Left renal pelvis (tissue), 4 donors: Measurements from ENCODE around the gene FBXO2. TPM values are rescaled to one million over a fixed set of nuclear protein-coding genes. Genes with fewer than 3 reads are reported as not detected.
"Not testable (repeated sequence)": the region's sequence is repeated elsewhere in the genome, so short reads cannot be mapped to it uniquely, and the experiment has no call there.

Experiments used
- DNase-seq, 4 donors: peaks; one replicate each; pipeline ENCODE4 v3.0.0-alpha.2; 2013; ENCODE audit warnings: low read depth in 4 of 4, low spot score in 3 of 4
- polyA plus RNA-seq, 4 donors: library from polyadenylated mRNA; unstranded; fragments of 120-200 nt; gene quantifications; one replicate each; pipeline ENCODE4 v1.2.1, GENCODE V29; 2013; ENCODE audit not compliant: insufficient read length in 4 of 4

FBXO2 gene
- polyA plus RNA-seq, 4 donors = 0.30 to 1.8 (median 1.1) TPM

GRCh38 chr1:11638121-11638520, 16.1 kb downstream of the FBXO2 start:
- DNase-seq = no peak

- no peak for DNase-seq
Observed at GRCh38 chr1:11634365-11635192, 19.6 kb downstream of the FBXO2 start.

DNA sequence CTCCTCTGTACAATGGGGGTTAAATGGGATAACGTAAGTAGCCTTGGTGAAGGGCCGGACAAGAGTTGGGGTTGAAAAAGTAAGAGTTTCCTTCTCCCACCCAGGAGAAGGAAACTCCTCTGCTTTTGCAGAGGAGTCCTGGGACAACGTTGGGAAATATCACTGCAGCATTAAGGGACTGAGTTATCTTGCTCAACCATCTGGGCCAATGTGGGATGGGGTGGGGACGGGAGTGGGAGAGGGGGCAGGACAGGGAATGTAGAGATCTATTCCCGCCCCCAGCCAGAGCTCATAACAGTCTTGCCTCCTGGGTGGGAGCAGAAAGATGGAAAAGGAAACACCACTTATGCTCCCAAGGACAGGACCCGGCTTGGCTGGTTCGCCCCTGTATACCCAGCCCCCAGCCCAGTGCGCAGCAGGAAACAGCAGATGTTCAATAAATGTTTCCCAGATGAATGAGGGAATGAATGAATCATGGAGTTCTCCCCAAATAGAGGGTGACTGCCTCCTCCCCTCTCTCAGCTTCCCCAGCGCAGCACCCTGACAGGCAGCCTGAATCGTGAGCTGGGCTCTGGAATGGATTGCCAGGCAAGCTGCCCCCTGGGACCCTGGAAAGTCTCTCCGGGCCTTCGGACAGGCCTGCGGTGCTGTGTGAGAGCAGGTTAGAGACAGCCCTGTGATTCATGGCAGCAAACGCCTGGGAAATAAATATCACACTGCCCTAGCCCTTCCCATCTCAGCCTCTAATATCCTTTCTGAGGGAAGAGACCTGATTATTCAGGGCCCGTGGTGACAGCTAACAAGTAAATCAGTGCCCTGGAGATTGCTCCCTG, 24.8 kb downstream of the FBXO2 start:
- DNase-seq = no peak

DNA sequence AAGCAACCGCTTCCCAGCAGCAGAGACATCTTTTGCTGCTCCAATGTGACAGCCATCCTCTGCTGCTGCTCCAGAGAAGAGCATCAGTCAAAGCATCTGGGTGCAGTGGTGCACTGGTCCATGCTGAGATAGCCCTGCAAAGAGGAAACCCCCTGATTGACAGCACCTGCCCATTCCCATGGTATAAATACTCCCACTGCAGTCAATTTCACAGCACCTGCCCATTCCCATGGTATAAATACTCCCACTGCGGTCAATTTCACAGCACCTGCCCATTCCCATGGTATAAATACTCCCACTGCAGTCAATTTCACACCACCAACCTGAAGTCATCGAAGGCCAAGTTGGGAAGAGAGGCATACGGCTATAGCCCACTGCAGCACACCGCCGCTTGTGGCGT, 25.5 kb downstream of the FBXO2 start:
- no peak for DNase-seq

GRCh38 chr1:11626551-11626950, 27.7 kb downstream of the FBXO2 start:
- DNase-seq = no peak

DNA sequence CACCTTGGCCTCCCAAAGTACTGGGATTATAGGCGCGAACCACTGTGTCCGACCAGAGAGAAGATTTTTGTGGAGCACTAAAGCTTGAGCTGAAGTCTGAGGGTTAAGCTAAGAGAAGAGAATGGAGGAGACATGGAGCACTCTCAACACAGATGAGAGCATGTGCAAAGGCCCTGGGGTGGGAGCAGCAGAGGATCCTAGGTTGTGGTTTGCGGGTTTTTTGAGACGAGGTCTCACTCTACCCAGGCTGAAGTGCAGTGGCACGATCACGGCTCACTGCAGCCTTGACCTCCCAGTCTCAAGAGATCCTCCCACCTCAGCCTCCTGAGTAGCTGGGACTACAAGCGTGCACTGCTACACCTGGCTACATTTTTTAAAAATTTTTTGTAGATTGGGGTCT, 30.5 kb downstream of the FBXO2 start:
- no peak for DNase-seq

- no peak for DNase-seq
Observed at GRCh38 chr1:11622398-11622797, 31.8 kb downstream of the FBXO2 start.

DNA sequence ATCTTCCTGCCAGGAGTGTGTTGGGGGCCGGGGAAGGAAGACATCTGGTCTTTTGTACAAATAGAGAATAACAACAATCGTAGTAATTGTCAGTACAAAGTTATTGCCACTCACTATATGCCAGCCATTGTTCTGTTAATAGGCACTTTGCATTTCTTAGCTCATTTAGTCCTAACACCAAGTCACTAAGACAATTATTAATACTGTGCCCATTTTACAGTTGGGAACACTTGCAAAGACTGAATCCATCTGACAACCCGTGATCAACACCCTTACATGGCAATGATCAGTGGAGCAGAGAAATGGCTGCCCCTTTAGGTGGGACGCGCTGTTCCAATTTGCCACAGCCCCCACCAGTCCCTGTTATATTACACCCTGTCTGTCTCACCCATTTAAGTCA, 33.3 kb downstream of the FBXO2 start:
- no peak for DNase-seq

DNA sequence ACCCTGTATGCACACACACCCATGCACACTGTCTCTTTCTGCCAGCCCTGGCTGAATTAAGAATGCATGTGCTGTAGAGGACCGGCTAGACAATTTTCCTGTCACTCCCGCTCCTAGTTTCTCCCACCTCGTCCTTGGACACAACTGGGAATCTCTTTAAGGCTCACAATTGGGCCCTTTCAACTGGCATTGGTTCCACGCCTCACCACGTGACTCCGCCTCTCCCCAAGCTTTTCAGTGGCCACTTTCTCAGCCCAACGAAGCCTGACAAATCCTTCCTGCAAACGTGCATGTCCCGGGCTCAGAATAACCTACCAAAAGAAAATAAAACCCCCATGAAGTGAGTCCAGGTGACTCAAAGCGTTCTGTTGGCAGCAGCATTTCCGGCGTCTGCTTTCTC, 33.8 kb downstream of the FBXO2 start:
- no peak for DNase-seq

GRCh38 chr1:11617741-11618140, 36.5 kb downstream of the FBXO2 start:
- no peak for DNase-seq

DNA sequence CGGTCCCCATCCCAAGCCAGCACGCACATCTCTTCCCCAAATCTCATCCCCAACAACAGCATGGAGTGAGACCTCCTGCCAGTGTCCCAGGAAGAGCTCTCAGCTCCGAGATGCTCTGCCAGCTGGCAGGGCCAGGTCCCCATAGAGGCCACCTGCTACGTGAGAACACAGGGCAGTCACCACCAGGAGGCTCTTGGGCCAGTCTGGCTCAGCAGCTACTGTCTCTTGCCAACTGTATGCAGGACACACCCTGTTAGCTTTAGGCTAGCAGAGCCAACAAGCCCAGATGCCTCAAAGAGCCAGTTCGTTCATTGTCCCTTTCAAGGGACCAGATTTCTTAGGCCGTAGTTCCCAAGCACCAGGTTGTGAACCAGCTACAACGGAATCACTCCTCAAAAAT, 36.9 kb downstream of the FBXO2 start:
- no peak for DNase-seq

- DNase-seq = no peak
Observed at GRCh38 chr1:11616766-11617165, 37.5 kb downstream of the FBXO2 start.

- no peak for DNase-seq
Observed at GRCh38 chr1:11615090-11615489, 39.1 kb downstream of the FBXO2 start.

GRCh38 chr1:11613347-11613746, 40.9 kb downstream of the FBXO2 start:
- DNase-seq = no peak

DNA sequence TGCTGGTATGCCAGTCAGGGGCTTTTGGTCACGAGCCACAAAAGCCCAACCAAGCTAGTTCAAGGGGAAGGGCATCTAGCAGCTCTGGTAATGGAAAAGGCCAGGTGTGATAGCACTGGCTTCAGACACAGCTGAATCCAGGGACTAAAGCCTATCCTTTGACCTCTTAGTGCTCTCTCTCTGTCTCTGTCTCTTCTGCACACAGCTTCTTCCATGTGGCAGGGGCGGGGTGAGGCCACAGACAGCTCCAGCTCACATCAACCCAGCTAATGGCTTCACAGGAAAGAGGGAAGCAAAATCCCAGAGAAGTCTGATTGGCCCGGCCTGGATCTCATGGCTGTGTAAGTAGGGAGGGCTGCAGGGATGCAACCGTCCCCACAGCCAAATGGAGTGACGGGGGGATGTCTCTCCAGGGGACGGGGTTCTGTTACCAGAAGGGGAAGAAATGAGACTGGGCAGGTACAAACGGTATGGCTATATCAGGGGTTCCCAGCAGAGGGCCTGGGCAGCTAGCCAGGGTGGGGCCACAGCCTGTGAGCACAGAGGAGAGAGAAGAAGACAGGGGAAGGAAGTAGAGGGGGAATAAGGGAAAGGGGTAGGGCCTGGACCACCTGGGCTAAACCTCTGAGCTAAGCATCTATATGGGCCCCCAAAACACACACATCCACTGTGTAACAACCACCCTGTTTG, 42.4 kb downstream of the FBXO2 start:
- DNase-seq = no peak

- DNase-seq = no peak
Observed at GRCh38 chr1:11610629-11611180, 43.5 kb downstream of the FBXO2 start.

- DNase-seq = not testable (repeated sequence)
Observed at GRCh38 chr1:11609378-11609777, 44.9 kb downstream of the FBXO2 start.

- DNase-seq = not testable (repeated sequence)
Observed at GRCh38 chr1:11608596-11609130, 45.6 kb downstream of the FBXO2 start.

DNA sequence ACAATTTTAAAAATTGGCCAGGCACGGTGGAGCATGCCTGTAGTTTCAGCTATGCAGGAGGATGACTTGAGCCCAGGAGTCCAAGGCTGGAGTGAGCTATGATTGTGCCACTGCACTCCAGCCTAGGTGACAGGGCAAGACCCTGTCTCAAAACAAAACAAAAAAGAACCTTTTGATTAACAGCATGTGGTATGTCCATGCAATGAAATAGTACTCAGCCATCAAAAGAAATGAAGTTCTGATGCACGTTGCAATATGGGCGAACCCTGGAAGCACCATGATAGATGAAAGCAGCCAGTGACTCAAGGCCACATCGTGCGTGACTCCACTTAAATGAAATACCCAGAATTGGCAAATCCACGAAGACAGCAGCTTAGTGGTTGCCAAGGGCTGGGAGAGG, 47.5 kb downstream of the FBXO2 start:
- DNase-seq = no peak

- no peak for DNase-seq
Observed at GRCh38 chr1:11602981-11603380, 51.2 kb downstream of the FBXO2 start.

DNA sequence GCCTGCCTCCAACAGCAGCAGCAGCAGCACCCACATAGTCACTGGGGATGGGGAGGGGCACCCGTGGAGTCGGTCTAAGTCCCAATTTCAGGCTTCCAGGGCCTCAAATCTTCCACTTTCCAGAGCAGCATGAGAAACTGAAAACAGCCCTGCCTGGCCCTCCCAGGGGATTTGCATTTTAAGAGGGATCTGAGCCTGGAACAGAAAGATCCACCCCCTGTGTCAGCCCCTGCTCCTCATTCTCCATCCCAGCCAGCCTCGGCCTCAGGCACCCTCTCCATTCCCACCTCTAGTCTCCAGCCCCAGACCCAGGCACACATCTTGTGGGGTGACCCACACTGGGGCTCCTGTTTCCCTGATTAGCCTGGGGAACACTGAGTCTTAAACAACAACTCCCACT, 51.8 kb downstream of the FBXO2 start:
- no peak for DNase-seq
